ENCODE results near the gene LPIN3.
"Not testable (repeated sequence)": the region's sequence is repeated elsewhere in the genome, so short reads cannot be mapped to it uniquely, and the experiment has no call there.

The LPIN3 gene

GRCh38 chr20:41312009-41312408 lies 28.6 kb upstream of the LPIN3 start:
- not testable (repeated sequence) for H3K27me3 ChIP-seq (ENCODE audit: insufficient read depth, low read length); H2AFZ ChIP-seq (ENCODE audit: low read depth, low read length); H3K4me3 ChIP-seq (ENCODE audit: low read length); H3K36me3 ChIP-seq (ENCODE audit: insufficient read depth, low read length); H3K4me1 ChIP-seq (ENCODE audit: insufficient read depth, low read length); H3K9me3 ChIP-seq (ENCODE audit: low read length)

GRCh38 chr20:41314386-41314785 lies 26.2 kb upstream of the LPIN3 start:
- no peaks in the 10 kb centered on the region for H3K9me3 ChIP-seq (ENCODE audit: low read length)
- no peaks in the 10 kb centered on the region for H3K36me3 ChIP-seq (ENCODE audit: insufficient read depth, low read length)
- H3K27me3 ChIP-seq (ENCODE audit: insufficient read depth, low read length): no peaks in the 10 kb centered on the region
- H2AFZ ChIP-seq (ENCODE audit: low read depth, low read length): no peak overlapping the region
- H3K4me3 ChIP-seq (ENCODE audit: low read length): no peak overlapping the region
- peaks cover 13% of the 10 kb centered on the region for H3K4me1 ChIP-seq (ENCODE audit: insufficient read depth, low read length)

GRCh38 chr20:41316051-41316450 lies 24.6 kb upstream of the LPIN3 start:
- H3K4me3 ChIP-seq (ENCODE audit: low read length): no peak overlapping the region

GRCh38 chr20:41316602-41317545 lies 23.7 kb upstream of the LPIN3 start:
- no peaks in the 10 kb centered on the region for H3K9me3 ChIP-seq (ENCODE audit: low read length)
- peak overlapping the region; percentile 85 for H2AFZ ChIP-seq (ENCODE audit: low read depth, low read length)
- H3K36me3 ChIP-seq (ENCODE audit: insufficient read depth, low read length): no peaks in the 10 kb centered on the region
- H3K4me1 ChIP-seq (ENCODE audit: insufficient read depth, low read length): peaks cover 13% of the 10 kb centered on the region
- H3K27me3 ChIP-seq (ENCODE audit: insufficient read depth, low read length): no peaks in the 10 kb centered on the region
- H3K4me3 ChIP-seq (ENCODE audit: low read length): peak overlapping the region; percentile 83

More at GRCh38 chr20:41316051-41316450, 24.6 kb upstream of the LPIN3 start:
- Histone ChIP-seq H2AFZ (ENCODE audit: low read depth, low read length) (no peak overlapping the region), H3K36me3 (ENCODE audit: insufficient read depth, low read length) (no peaks in the 10 kb centered on the region), H3K27me3 (ENCODE audit: insufficient read depth, low read length) (no peaks in the 10 kb centered on the region), H3K4me1 (ENCODE audit: insufficient read depth, low read length) (peaks cover 13% of the 10 kb centered on the region), H3K9me3 (ENCODE audit: low read length) (no peaks in the 10 kb centered on the region)

- peak within 1 kb of the TSS; percentile 83 for H3K4me3 ChIP-seq (ENCODE audit: low read length)
- H3K36me3 ChIP-seq (ENCODE audit: insufficient read depth, low read length): no peaks in the 10 kb centered on the region
- H3K9me3 ChIP-seq (ENCODE audit: low read length): no peaks in the 10 kb centered on the region
- no peaks in the 10 kb centered on the region for H3K27me3 ChIP-seq (ENCODE audit: insufficient read depth, low read length)
- H2AFZ ChIP-seq (ENCODE audit: low read depth, low read length): peak within 1 kb of the TSS; percentile 85
- peaks cover 13% of the 10 kb centered on the region for H3K4me1 ChIP-seq (ENCODE audit: insufficient read depth, low read length)
Measured at GRCh38 chr20:41317546-41318270, 22.9 kb upstream of the LPIN3 start, which contains the start of gene ZHX3. Gene ZHX3 (minus strand): TSS chr20:41317731. CDS start chr20:41204916, 112,815 bp downstream.

- Histone ChIP-seq H3K4me3 (ENCODE audit: low read length) (peak overlapping the region; percentile 83), H3K4me1 (ENCODE audit: insufficient read depth, low read length) (peaks cover 13% of the 10 kb centered on the region), H3K9me3 (ENCODE audit: low read length) (no peaks in the 10 kb centered on the region), H3K27me3 (ENCODE audit: insufficient read depth, low read length) (no peaks in the 10 kb centered on the region), H2AFZ (ENCODE audit: low read depth, low read length) (no peak overlapping the region), H3K36me3 (ENCODE audit: insufficient read depth, low read length) (no peaks in the 10 kb centered on the region)
Measured at GRCh38 chr20:41318271-41318649, 22.4 kb upstream of the LPIN3 start.

GRCh38 chr20:41320441-41320840 lies 20.2 kb upstream of the LPIN3 start:
- peaks cover 13% of the 10 kb centered on the region for H3K4me1 ChIP-seq (ENCODE audit: insufficient read depth, low read length)
- H3K36me3 ChIP-seq (ENCODE audit: insufficient read depth, low read length): no peaks in the 10 kb centered on the region
- H3K27me3 ChIP-seq (ENCODE audit: insufficient read depth, low read length): no peaks in the 10 kb centered on the region
- no peaks in the 10 kb centered on the region for H3K9me3 ChIP-seq (ENCODE audit: low read length)
- no peak overlapping the region for H3K4me3 ChIP-seq (ENCODE audit: low read length)
- H2AFZ ChIP-seq (ENCODE audit: low read depth, low read length): no peak overlapping the region

- Histone ChIP-seq H3K27me3 (ENCODE audit: insufficient read depth, low read length) (no peaks in the 10 kb centered on the region), H3K4me1 (ENCODE audit: insufficient read depth, low read length) (peaks cover 11% of the 10 kb centered on the region), H3K36me3 (ENCODE audit: insufficient read depth, low read length) (no peaks in the 10 kb centered on the region), H2AFZ (ENCODE audit: low read depth, low read length) (no peak overlapping the region), H3K4me3 (ENCODE audit: low read length) (no peak overlapping the region), H3K9me3 (ENCODE audit: low read length) (no peaks in the 10 kb centered on the region)
Measured at GRCh38 chr20:41320976-41321375, 19.6 kb upstream of the LPIN3 start.

GRCh38 chr20:41327178-41327577 lies 13.4 kb upstream of the LPIN3 start:
- no peaks in the 10 kb centered on the region for H3K9me3 ChIP-seq (ENCODE audit: low read length)
- no peaks in the 10 kb centered on the region for H3K4me1 ChIP-seq (ENCODE audit: insufficient read depth, low read length)
- H3K36me3 ChIP-seq (ENCODE audit: insufficient read depth, low read length): no peaks in the 10 kb centered on the region
- H3K27me3 ChIP-seq (ENCODE audit: insufficient read depth, low read length): no peaks in the 10 kb centered on the region
- no peak overlapping the region for H3K4me3 ChIP-seq (ENCODE audit: low read length)
- no peak overlapping the region for H2AFZ ChIP-seq (ENCODE audit: low read depth, low read length)

GRCh38 chr20:41329435-41330342 lies 10.9 kb upstream of the LPIN3 start:
- Histone ChIP-seq H3K4me3 (ENCODE audit: low read length) (no peak overlapping the region), H3K27me3 (ENCODE audit: insufficient read depth, low read length) (peaks cover under 1% of the 10 kb centered on the region), H2AFZ (ENCODE audit: low read depth, low read length) (no peak overlapping the region), H3K36me3 (ENCODE audit: insufficient read depth, low read length) (no peaks in the 10 kb centered on the region), H3K9me3 (ENCODE audit: low read length) (no peaks in the 10 kb centered on the region), H3K4me1 (ENCODE audit: insufficient read depth, low read length) (no peaks in the 10 kb centered on the region)

- Histone ChIP-seq H3K4me1 (ENCODE audit: insufficient read depth, low read length) (no peaks in the 10 kb centered on the region), H3K36me3 (ENCODE audit: insufficient read depth, low read length) (no peaks in the 10 kb centered on the region), H2AFZ (ENCODE audit: low read depth, low read length) (no peak overlapping the region), H3K4me3 (ENCODE audit: low read length) (no peak overlapping the region), H3K27me3 (ENCODE audit: insufficient read depth, low read length) (peaks cover 2% of the 10 kb centered on the region), H3K9me3 (ENCODE audit: low read length) (no peaks in the 10 kb centered on the region)
Measured at GRCh38 chr20:41330343-41330720, 10.3 kb upstream of the LPIN3 start.

GRCh38 chr20:41330941-41331340 lies 9.7 kb upstream of the LPIN3 start:
- Histone ChIP-seq H2AFZ (ENCODE audit: low read depth, low read length) (no peak overlapping the region), H3K27me3 (ENCODE audit: insufficient read depth, low read length) (peaks cover 2% of the 10 kb centered on the region), H3K4me3 (ENCODE audit: low read length) (no peak overlapping the region), H3K4me1 (ENCODE audit: insufficient read depth, low read length) (no peaks in the 10 kb centered on the region), H3K9me3 (ENCODE audit: low read length) (no peaks in the 10 kb centered on the region), H3K36me3 (ENCODE audit: insufficient read depth, low read length) (no peaks in the 10 kb centered on the region)
